ENCODE results near the gene GPR78.

DNA sequence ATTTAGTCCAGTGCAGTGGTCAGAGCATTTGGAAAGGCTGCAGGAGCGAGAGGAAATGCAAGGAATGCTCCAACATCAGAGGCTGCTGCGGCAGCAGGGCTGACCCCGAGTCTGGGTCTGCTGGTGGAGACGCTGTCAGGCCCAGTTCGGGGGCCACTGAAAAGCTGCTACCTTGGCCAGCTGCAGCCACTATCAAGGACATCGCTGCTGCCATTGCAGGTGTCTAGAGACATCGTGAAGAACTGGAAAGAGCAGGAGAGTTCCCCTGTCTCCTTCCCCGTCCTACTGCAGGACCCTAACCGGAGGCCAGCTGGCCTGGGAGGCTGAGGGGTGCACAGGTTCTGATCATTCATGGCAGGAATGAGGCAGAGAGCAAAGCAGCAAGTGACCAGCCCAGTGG lies 29.5 kb upstream of the GPR78 start:
- TF ChIP-seq POLR2A (IDR thresholded peaks at IDR 0.05; ENCODE audit: insufficient read depth in 1 of 2, low read depth in 2 of 2, low read length in 2 of 2) (no peak), MEIS2 (CRISPR knock-in tag; IDR thresholded peaks at IDR 0.05) (no peak)
